T-helper 2 cell treated with Interferon-gamma antibody and Interleukin-4, amounts not matched to agents 5 μg/mL and 100 μg/mL, for 36 hours (primary cell): ENCODE data around the gene IZUMO2.
"Not testable (repeated sequence)": the region's sequence is repeated elsewhere in the genome, so short reads cannot be mapped to it uniquely, and the experiment has no call there.

Experiments used
- DNase-seq: peaks from one replicate; pipeline ENCODE4 v3.0.0; 2021; ENCODE audit warnings: low spot score
- H3K27ac Mint-ChIP-seq: one replicate; pipeline ENCODE4 v1.8.0; 2021; ENCODE audit warnings: mild to moderate bottlenecking, mixed read lengths
- H3K27me3 Mint-ChIP-seq: one replicate; pipeline ENCODE4 v1.8.0; 2021; ENCODE audit warnings: low read depth, mixed read lengths
- H3K36me3 Mint-ChIP-seq: one replicate; pipeline ENCODE4 v1.8.0; 2021; ENCODE audit warnings: low read depth, mixed read lengths
- H3K4me1 Mint-ChIP-seq: one replicate; pipeline ENCODE4 v1.8.0; 2021; ENCODE audit warnings: low read depth, mixed read lengths
- H3K4me3 Mint-ChIP-seq: one replicate; pipeline ENCODE4 v1.8.0; 2022; ENCODE audit warnings: mild to moderate bottlenecking, moderate library complexity, mixed read lengths
- H3K9me3 Mint-ChIP-seq: one replicate; pipeline ENCODE4 v1.8.0; 2021; ENCODE audit warnings: mixed read lengths

Gene IZUMO2

GRCh38 chr19:50136603-50137365 lies 26.3 kb downstream of the IZUMO2 start:
- not testable (repeated sequence) for H3K4me1 Mint-ChIP-seq, H3K27me3 Mint-ChIP-seq, DNase-seq, H3K36me3 Mint-ChIP-seq, H3K27ac Mint-ChIP-seq, H3K4me3 Mint-ChIP-seq, H3K9me3 Mint-ChIP-seq

- not testable (repeated sequence) for H3K27ac Mint-ChIP-seq, H3K36me3 Mint-ChIP-seq, H3K4me1 Mint-ChIP-seq, DNase-seq, H3K9me3 Mint-ChIP-seq, H3K4me3 Mint-ChIP-seq, H3K27me3 Mint-ChIP-seq
Observed at GRCh38 chr19:50135856-50136602, 27.1 kb downstream of the IZUMO2 start.

- not testable (repeated sequence) for H3K4me1 Mint-ChIP-seq, DNase-seq, H3K27me3 Mint-ChIP-seq, H3K36me3 Mint-ChIP-seq, H3K27ac Mint-ChIP-seq, H3K4me3 Mint-ChIP-seq, H3K9me3 Mint-ChIP-seq
Observed at GRCh38 chr19:50134777-50135719, 28.0 kb downstream of the IZUMO2 start.

GRCh38 chr19:50133518-50134492 lies 29.3 kb downstream of the IZUMO2 start:
- not testable (repeated sequence) for H3K4me3 Mint-ChIP-seq, H3K36me3 Mint-ChIP-seq, H3K4me1 Mint-ChIP-seq

GRCh38 chr19:50104012-50104411 lies 59.1 kb downstream of the IZUMO2 start:
- not testable (repeated sequence) for H3K27me3 Mint-ChIP-seq, H3K9me3 Mint-ChIP-seq, H3K4me1 Mint-ChIP-seq, H3K4me3 Mint-ChIP-seq, H3K36me3 Mint-ChIP-seq, DNase-seq, H3K27ac Mint-ChIP-seq

More at GRCh38 chr19:50133518-50134492, 29.3 kb downstream of the IZUMO2 start:
- not testable (repeated sequence) for H3K27ac Mint-ChIP-seq, DNase-seq, H3K9me3 Mint-ChIP-seq, H3K27me3 Mint-ChIP-seq

- not testable (repeated sequence) for H3K4me1 Mint-ChIP-seq, H3K27ac Mint-ChIP-seq, DNase-seq, H3K4me3 Mint-ChIP-seq, H3K27me3 Mint-ChIP-seq, H3K36me3 Mint-ChIP-seq, H3K9me3 Mint-ChIP-seq
Observed at GRCh38 chr19:50103405-50103804, 59.7 kb downstream of the IZUMO2 start.
